Activated CD8-positive, alpha-beta memory T cell treated with anti-CD3 and anti-CD28 coated beads, Interleukin-2, amount 50 U/mL, for 48 hours (primary cell): ENCODE data around the gene CCDC170.

ENCODE experiments used
- DNase-seq: peaks from one replicate; pipeline ENCODE4 v3.0.0-alpha.2; 2020

The CCDC170 gene

GRCh38 chr6:151618717-151619116 is 124.9 kb downstream of the CCDC170 start:
- DNase-seq, result no peak

- no peak for DNase-seq
These were observed 126.4 kb downstream of the CCDC170 start for GRCh38 chr6:151620179-151620578.

- no peak for DNase-seq
These were observed 130.3 kb downstream of the CCDC170 start for GRCh38 chr6:151624071-151624470.

- DNase-seq, result no peak
These were observed 130.7 kb downstream of the CCDC170 start for GRCh38 chr6:151624481-151624880.

GRCh38 chr6:151624900-151625536 is 131.2 kb downstream of the CCDC170 start:
- no peak for DNase-seq

- DNase-seq, result no peak
These were observed 134.1 kb downstream of the CCDC170 start for GRCh38 chr6:151627689-151628444.

GRCh38 chr6:151629791-151630190 is 136.0 kb downstream of the CCDC170 start:
- DNase-seq, result no peak

- no peak for DNase-seq
These were observed 136.6 kb downstream of the CCDC170 start for GRCh38 chr6:151630387-151630786.

GRCh38 chr6:151630991-151631655 is 137.3 kb downstream of the CCDC170 start:
- no peak for DNase-seq

- no peak for DNase-seq
These were observed 138.7 kb downstream of the CCDC170 start for GRCh38 chr6:151632415-151632987.

GRCh38 chr6:151633526-151634335 is 139.9 kb downstream of the CCDC170 start:
- DNase-seq, result no peak

GRCh38 chr6:151634336-151634720 is 140.5 kb downstream of the CCDC170 start:
- DNase-seq, result no peak

- no peak for DNase-seq
These were observed 141.9 kb downstream of the CCDC170 start for GRCh38 chr6:151635741-151636140.

GRCh38 chr6:151637814-151638213 is 144.0 kb downstream of the CCDC170 start:
- DNase-seq, result no peak

- no peak for DNase-seq
These were observed 145.9 kb downstream of the CCDC170 start for GRCh38 chr6:151639750-151640149.

- no peak for DNase-seq
These were observed 147.2 kb downstream of the CCDC170 start for GRCh38 chr6:151641028-151641427.

- no peak for DNase-seq
These were observed 154.3 kb downstream of the CCDC170 start for GRCh38 chr6:151647976-151648639.

- DNase-seq, result no peak
These were observed 156.0 kb downstream of the CCDC170 start for GRCh38 chr6:151649835-151650234.

- no peak for DNase-seq
These were observed 157.8 kb downstream of the CCDC170 start for GRCh38 chr6:151651639-151652038.

GRCh38 chr6:151652325-151652724 is 158.5 kb downstream of the CCDC170 start:
- DNase-seq, result no peak

- DNase-seq, result no peak
These were observed 161.3 kb downstream of the CCDC170 start for GRCh38 chr6:151655099-151655498.

- DNase-seq, result no peak
These were observed 162.6 kb downstream of the CCDC170 start for GRCh38 chr6:151656392-151656791.
